Natural killer cell (primary cell): ENCODE results near the gene DNASE1L1. TPM values are rescaled to one million over a fixed set of nuclear protein-coding genes. Genes with fewer than 3 reads are reported as not detected.

Experiments used
- ATAC-seq, 3 donors: fragments of 150-1000 bp in 2 of 3; fragments of 200-7000 bp in 1 of 3; cut with Tn5 transposase; 1 replicate in 1 of 3; 2 replicates in 2 of 3; pipeline ENCODE4 v1.10.0; 2021; ENCODE audit warnings: mild to moderate bottlenecking in 2 of 3, moderate library complexity in 2 of 3
- DNase-seq, 2 donors: peaks; one replicate each; pipeline versions ENCODE4 v3.0.0 to v3.0.0-alpha.2; 2013 to 2021; ENCODE audit warnings: mixed read lengths in 1 of 2
- H3K27ac ChIP-seq: one replicate; pipeline ENCODE4 v1.5.1; 2013; ENCODE audit warnings: mild to moderate bottlenecking, low read length
- H3K27me3 ChIP-seq: one replicate; pipeline ENCODE4 v1.6.1; 2013; ENCODE audit warnings: low read length; ENCODE audit not compliant: control insufficient read depth, insufficient read depth
- H3K36me3 ChIP-seq: one replicate; pipeline ENCODE4 v1.6.1; 2013; ENCODE audit warnings: low read length; ENCODE audit not compliant: control insufficient read depth, insufficient read depth
- H3K4me1 ChIP-seq: one replicate; pipeline ENCODE4 v1.6.1; 2013; ENCODE audit warnings: low read length; ENCODE audit not compliant: control insufficient read depth, insufficient read depth
- H3K4me3 ChIP-seq: one replicate; pipeline ENCODE4 v1.5.1; 2013; ENCODE audit warnings: low read length
- H3K9me3 ChIP-seq: one replicate; pipeline ENCODE4 v1.6.1; 2013; ENCODE audit warnings: low read length; ENCODE audit not compliant: control insufficient read depth, insufficient read depth
- H3K27ac Mint-ChIP-seq, 2 donors: one replicate each; pipeline ENCODE4 v1.8.0; 2022; ENCODE audit warnings: mild to moderate bottlenecking in 2 of 2, mixed read lengths in 2 of 2, moderate library complexity in 1 of 2
- H3K27me3 Mint-ChIP-seq, 2 donors: one replicate each; pipeline ENCODE4 v1.8.0; 2022; ENCODE audit warnings: low read depth in 2 of 2, mixed read lengths in 2 of 2
- H3K36me3 Mint-ChIP-seq: one replicate; pipeline ENCODE4 v1.8.0; 2022; ENCODE audit warnings: mixed read lengths
- H3K4me1 Mint-ChIP-seq, 2 donors: one replicate each; pipeline ENCODE4 v1.8.0; 2022; ENCODE audit warnings: mixed read lengths in 2 of 2
- H3K4me3 Mint-ChIP-seq: one replicate; pipeline ENCODE4 v1.8.0; 2022; ENCODE audit warnings: mild to moderate bottlenecking, moderate library complexity, mixed read lengths
- H3K9me3 Mint-ChIP-seq, 2 donors: one replicate each; pipeline ENCODE4 v1.8.0; 2022; ENCODE audit warnings: mixed read lengths in 2 of 2
- WGBS: methylation state at CpG from one replicate; pipeline ENCODE4 v1.1.7; 2013; ENCODE audit warnings: missing lambda C conversion rate; ENCODE audit not compliant: insufficient coverage; 5-methylcytosine and 5-hydroxymethylcytosine counted together
- intact Hi-C: fragments of 100-400 bp; cut with micrococcal nuclease; formaldehyde crosslinking; loops from one replicate; pipeline ENCODE4 v1.14.2; 2022
- total RNA-seq, 4 donors: library from RNA; stranded (reverse); fragments of 120-200 nt in 1 of 4; gene quantifications; one replicate each; pipeline versions ENCODE4 v1.2.3 to v1.2.4, GENCODE V29; 2013 to 2022
- TF ChIP-seq, protein P1 (sequence below): fragments of 200-600 bp; IDR thresholded peaks from one replicate; pipeline ENCODE4 v1.8.0; 2022; ENCODE audit warnings: antibody characterized with exemption

The DNASE1L1 gene
- total RNA-seq, 3 donors from 2014 or later (not counting 1 experiment from before 2014, with no cell fraction given): 16.7 to 19.6 (median 16.8) TPM

DNA sequence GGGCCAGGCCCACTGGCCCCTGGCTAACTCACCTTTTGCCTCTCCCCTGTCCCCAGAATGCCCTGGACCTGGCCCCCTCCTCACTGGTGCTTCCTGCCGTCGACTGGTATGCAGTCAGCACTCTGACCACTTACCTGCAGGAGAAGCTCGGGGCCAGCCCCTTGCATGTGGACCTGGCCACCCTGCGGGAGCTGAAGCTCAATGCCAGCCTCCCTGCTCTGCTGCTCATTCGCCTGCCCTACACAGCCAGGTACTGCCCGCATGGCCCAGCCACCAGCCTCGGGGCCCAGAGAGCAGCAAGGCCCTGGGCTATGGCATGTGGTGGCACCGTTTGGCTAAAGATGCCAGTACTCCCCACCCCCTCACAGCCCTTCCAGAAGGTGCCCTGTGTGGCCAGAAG, 23.2 kb upstream of the DNASE1L1 start:
- no peak overlapping the region for H3K27ac Mint-ChIP-seq
- DNase-seq: no peak
- 94% methylated on average over 6 of the region's 8 CpGs for WGBS

DNA sequence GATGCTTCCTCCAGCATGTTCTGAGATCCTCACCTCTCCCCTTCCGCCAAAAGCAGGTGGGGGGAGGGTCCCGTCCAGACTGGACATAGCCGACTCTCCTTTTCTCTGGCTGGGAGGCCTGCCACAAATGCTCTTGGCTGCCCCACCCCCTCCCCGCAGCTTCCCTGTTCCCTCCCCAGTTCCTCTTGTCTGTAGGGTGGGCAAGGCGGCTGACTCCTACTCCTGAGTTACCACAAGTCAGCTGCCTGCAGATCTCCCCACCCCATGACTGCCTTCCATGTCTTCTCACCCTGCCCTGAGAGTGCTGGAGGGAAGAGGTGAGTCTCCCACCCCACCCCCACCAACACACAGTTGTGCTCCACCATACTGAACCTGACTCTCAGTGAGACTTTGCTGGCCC, 22.3 kb upstream of the DNASE1L1 start:
- Mint-ChIP-seq H3K4me3 (no peak overlapping the region), H3K9me3 (no peaks in the 10 kb centered on the region), H3K36me3 (no peaks in the 10 kb centered on the region), H3K27me3 (no peaks in the 10 kb centered on the region), H3K27ac (peak overlapping the region in 1 of 2 donors; percentile 63), H3K4me1 (peaks cover 25 to 27% of the 10 kb centered on the region in 2 donors)
- Histone ChIP-seq H3K4me1 (peaks cover 40% of the 10 kb centered on the region), H3K27ac (no peak overlapping the region), H3K27me3 (no peaks in the 10 kb centered on the region), H3K36me3 (peaks cover 25% of the 10 kb centered on the region), H3K4me3 (no peak overlapping the region), H3K9me3 (no peaks in the 10 kb centered on the region)
- TF ChIP-seq, protein P1, sequence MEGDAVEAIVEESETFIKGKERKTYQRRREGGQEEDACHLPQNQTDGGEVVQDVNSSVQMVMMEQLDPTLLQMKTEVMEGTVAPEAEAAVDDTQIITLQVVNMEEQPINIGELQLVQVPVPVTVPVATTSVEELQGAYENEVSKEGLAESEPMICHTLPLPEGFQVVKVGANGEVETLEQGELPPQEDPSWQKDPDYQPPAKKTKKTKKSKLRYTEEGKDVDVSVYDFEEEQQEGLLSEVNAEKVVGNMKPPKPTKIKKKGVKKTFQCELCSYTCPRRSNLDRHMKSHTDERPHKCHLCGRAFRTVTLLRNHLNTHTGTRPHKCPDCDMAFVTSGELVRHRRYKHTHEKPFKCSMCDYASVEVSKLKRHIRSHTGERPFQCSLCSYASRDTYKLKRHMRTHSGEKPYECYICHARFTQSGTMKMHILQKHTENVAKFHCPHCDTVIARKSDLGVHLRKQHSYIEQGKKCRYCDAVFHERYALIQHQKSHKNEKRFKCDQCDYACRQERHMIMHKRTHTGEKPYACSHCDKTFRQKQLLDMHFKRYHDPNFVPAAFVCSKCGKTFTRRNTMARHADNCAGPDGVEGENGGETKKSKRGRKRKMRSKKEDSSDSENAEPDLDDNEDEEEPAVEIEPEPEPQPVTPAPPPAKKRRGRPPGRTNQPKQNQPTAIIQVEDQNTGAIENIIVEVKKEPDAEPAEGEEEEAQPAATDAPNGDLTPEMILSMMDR: no peak
- DNase-seq (no peak), ATAC-seq (no peak)
- intact Hi-C loops: no loop called here
- 68% methylated on average over 3 of the region's 5 CpGs for WGBS

More for the DNA sequence above, 23.2 kb upstream of the DNASE1L1 start:
- Histone ChIP-seq H3K4me3 (no peak overlapping the region), H3K27me3 (no peaks in the 10 kb centered on the region), H3K36me3 (peaks cover 25% of the 10 kb centered on the region), H3K4me1 (peaks cover 42% of the 10 kb centered on the region), H3K27ac (no peak overlapping the region), H3K9me3 (no peaks in the 10 kb centered on the region)
- intact Hi-C loops: no loop called here
- no peaks in the 10 kb centered on the region for H3K27me3 Mint-ChIP-seq
- H3K9me3 Mint-ChIP-seq: no peaks in the 10 kb centered on the region
- no peak for ATAC-seq
- H3K36me3 Mint-ChIP-seq: no peaks in the 10 kb centered on the region
- TF ChIP-seq, protein P1: no peak
- peaks cover 25 to 28% of the 10 kb centered on the region in 2 donors for H3K4me1 Mint-ChIP-seq
- no peak overlapping the region for H3K4me3 Mint-ChIP-seq

DNA sequence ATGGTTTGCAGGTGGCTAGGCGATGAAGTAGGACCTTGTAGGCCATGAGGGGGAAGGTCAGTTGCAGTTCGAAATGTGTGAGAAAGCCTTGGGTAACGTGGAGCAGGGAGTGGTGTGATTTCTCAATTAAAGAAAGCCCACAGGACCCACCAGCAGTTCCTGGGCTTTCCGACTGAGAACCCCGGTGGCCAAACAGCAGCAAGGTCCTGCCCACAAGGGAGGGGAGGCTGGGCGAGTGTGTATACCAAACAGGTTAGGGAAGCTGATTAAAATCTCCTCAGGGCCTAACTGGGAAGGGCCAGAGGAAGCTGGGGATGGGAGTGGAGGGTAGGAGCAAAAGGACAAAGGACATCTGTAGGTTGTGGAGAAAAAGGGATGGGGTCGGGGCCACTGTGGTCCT, 21.9 kb upstream of the DNASE1L1 start:
- Histone ChIP-seq H3K27ac (peak overlapping the region; percentile 15), H3K4me1 (peaks cover 37% of the 10 kb centered on the region), H3K9me3 (no peaks in the 10 kb centered on the region), H3K4me3 (no peak overlapping the region), H3K36me3 (peaks cover 24% of the 10 kb centered on the region), H3K27me3 (no peaks in the 10 kb centered on the region)
- H3K9me3 Mint-ChIP-seq: no peaks in the 10 kb centered on the region
- H3K4me1 Mint-ChIP-seq: peaks cover 23 to 25% of the 10 kb centered on the region in 2 donors
- no peaks in the 10 kb centered on the region for H3K27me3 Mint-ChIP-seq
- intact Hi-C loops: no loop called here
- ATAC-seq (no peak), DNase-seq (no peak)
- H3K36me3 Mint-ChIP-seq: no peaks in the 10 kb centered on the region
- TF ChIP-seq, protein P1: no peak
- H3K4me3 Mint-ChIP-seq: no peak overlapping the region
- WGBS: 48% methylated on average over 7 of the region's 7 CpGs
- H3K27ac Mint-ChIP-seq: peak overlapping the region in 1 of 2 donors; percentile 55

DNA sequence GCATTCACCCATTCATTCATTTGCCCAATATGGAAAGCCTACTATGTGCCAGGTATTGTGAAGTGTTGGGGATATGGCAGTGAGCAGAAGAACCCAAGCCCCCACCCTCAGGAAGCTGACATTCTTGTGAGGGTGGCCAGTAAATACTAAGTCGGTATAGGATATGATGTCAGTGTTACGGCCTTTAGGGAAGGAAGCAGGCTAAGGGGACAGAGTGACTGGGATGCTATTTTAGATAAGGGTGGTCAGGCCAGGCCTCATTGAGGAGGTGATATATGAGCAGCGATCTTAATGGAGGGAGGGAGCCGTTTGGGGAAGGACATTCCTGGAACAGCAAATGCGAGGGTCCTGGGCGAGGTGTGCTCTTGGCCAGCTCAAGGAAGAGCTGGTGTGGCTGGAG, 21.4 kb upstream of the DNASE1L1 start:
- peaks cover 22 to 25% of the 10 kb centered on the region in 2 donors for H3K4me1 Mint-ChIP-seq

More for the DNA sequence above, 21.4 kb upstream of the DNASE1L1 start:
- H3K9me3 ChIP-seq: no peaks in the 10 kb centered on the region
- Mint-ChIP-seq H3K4me3 (peak overlapping the region; percentile 22), H3K27ac (peak overlapping the region in 1 of 2 donors; percentile 55), H3K36me3 (no peaks in the 10 kb centered on the region), H3K27me3 (no peaks in the 10 kb centered on the region), H3K9me3 (no peaks in the 10 kb centered on the region)
- peak overlapping the region; percentile 15 for H3K27ac ChIP-seq
- no peak overlapping the region for H3K4me3 ChIP-seq
- WGBS: 58% methylated on average over 6 of the region's 6 CpGs
- H3K4me1 ChIP-seq: peaks cover 37% of the 10 kb centered on the region
- no peaks in the 10 kb centered on the region for H3K27me3 ChIP-seq
- ATAC-seq (no peak), DNase-seq (no peak)
- TF ChIP-seq, protein P1: no peak
- intact Hi-C loops: no loop called here
- peaks cover 20% of the 10 kb centered on the region for H3K36me3 ChIP-seq
